Measurements from ENCODE around the gene MBNL2.
A peak's percentile ranks its signal among the peaks of the same experiment; 100 is the strongest.

MBNL2 gene

DNA sequence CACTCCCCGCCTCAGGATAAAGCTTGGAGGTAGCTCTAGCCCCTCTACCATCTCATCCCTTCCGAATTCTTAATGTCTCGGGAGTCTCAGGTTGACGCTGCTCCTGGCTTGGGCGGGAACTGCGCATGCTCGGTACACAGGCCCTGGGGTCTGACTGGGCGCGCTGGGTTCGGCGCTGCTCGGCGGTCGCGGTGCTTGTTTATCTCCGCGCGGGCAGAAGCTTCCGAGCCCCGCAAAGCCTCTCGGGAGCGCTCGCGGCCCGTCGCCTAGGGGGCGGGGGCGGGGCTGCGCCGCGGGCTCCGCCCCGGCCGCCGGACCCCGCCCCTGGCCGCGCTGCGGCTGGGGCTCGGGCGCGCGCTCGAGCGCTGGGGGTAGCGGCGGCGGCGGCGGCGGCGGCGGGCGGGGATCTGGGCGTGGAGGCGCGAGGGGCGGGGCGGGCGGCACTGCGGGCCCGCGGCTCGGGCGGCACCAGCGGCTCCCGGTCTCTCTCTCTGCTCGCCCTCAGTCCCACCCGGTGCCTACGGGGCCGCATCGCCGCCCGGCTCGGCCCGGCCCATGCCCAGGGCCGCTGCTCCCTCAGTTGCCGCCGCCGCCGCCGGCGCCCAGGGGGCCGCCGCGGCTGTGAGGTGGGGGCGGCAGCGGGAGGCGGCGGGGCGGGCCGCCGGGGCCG is 211.7 kb downstream of the MBNL2 start, which contains the start of gene RAP2A:
Gene RAP2A (plus strand): TSS at position 443 of the 670 bp plus-strand sequence. CDS start 302 bp downstream, outside the sequence.
- H3K4me3 ChIP-seq (ENCODE audit: low read length in 2 of 2) = peak within 1 kb of the TSS; percentile 90 to 91
- no peak within 1 kb of the TSS for H4K8ac ChIP-seq (ENCODE audit: low read depth, low read length)
- peak within 1 kb of the TSS; percentile 98 for H3K9ac ChIP-seq (ENCODE audit: low read depth, low read length, poor library complexity)
- no peak within 1 kb of the TSS for H3K4ac ChIP-seq (ENCODE audit: low read length)
- H3K79me1 ChIP-seq (ENCODE audit: low read depth, low read length) = peaks cover 6% of the 10 kb centered on the region
- DNase-seq (ENCODE audit: low spot score) = peak; percentile 92
- H3K14ac ChIP-seq (ENCODE audit: low read length) = peak within 1 kb of the TSS; percentile 63
- peaks cover 3 to 28% of the 10 kb centered on the region in 2 donors for H3K36me3 ChIP-seq (replicated peaks in 1 of 2; ENCODE audit: control insufficient read depth in 2 of 2, insufficient read depth in 2 of 2, low read length in 2 of 2)
- no peak within 1 kb of the TSS for H2BK120ac ChIP-seq (ENCODE audit: low read depth, low read length)
- H3K4me1 ChIP-seq (ENCODE audit: control insufficient read depth in 2 of 2, insufficient read depth in 1 of 2, low read depth in 1 of 2, low read length in 2 of 2) = peaks cover 5% of the 10 kb centered on the region in 2 donors
- H2AFZ ChIP-seq (ENCODE audit: low read length) = peak within 1 kb of the TSS; percentile 88
- H2BK12ac ChIP-seq (ENCODE audit: low read length) = peak within 1 kb of the TSS; percentile 86
- H2AK5ac ChIP-seq (ENCODE audit: low read depth, low read length) = peak within 1 kb of the TSS; percentile 47
- H3K27ac ChIP-seq (replicated peaks; ENCODE audit: low read length) = peak within 1 kb of the TSS; percentile 98
- peak within 1 kb of the TSS; percentile 31 for H2BK15ac ChIP-seq (ENCODE audit: low read length)
- H4K91ac ChIP-seq (ENCODE audit: low read depth, low read length, poor library complexity) = no peak within 1 kb of the TSS
- peak within 1 kb of the TSS; percentile 75 for H3K4me2 ChIP-seq (ENCODE audit: insufficient read depth, low read length, poor library complexity, severe bottlenecking)
- peak within 1 kb of the TSS; percentile 98 for H3K18ac ChIP-seq (ENCODE audit: low read length)
- H3K9me3 ChIP-seq (replicated peaks in 1 of 2; ENCODE audit: control insufficient read depth in 2 of 2, insufficient read depth in 1 of 2, low read depth in 1 of 2, low read length in 2 of 2) = no peaks in the 10 kb centered on the region
- H3K23ac ChIP-seq (ENCODE audit: low read depth, low read length, poor library complexity) = peak within 1 kb of the TSS; percentile 77
- no peaks in the 10 kb centered on the region for H3K27me3 ChIP-seq (ENCODE audit: control insufficient read depth in 3 of 3, insufficient read depth in 3 of 3, low read depth in 1 of 3, low read length in 3 of 3)
- peak within 1 kb of the TSS; percentile 99 for H2BK5ac ChIP-seq (ENCODE audit: low read length)
- WGBS, 2 donors (ENCODE audit: extremely low coverage in 2 of 2, insufficient read length in 2 of 2, insufficient replicate concordance in 1 of 2) = no CpG with 5 or more reads among the region's 94 CpGs

DNA sequence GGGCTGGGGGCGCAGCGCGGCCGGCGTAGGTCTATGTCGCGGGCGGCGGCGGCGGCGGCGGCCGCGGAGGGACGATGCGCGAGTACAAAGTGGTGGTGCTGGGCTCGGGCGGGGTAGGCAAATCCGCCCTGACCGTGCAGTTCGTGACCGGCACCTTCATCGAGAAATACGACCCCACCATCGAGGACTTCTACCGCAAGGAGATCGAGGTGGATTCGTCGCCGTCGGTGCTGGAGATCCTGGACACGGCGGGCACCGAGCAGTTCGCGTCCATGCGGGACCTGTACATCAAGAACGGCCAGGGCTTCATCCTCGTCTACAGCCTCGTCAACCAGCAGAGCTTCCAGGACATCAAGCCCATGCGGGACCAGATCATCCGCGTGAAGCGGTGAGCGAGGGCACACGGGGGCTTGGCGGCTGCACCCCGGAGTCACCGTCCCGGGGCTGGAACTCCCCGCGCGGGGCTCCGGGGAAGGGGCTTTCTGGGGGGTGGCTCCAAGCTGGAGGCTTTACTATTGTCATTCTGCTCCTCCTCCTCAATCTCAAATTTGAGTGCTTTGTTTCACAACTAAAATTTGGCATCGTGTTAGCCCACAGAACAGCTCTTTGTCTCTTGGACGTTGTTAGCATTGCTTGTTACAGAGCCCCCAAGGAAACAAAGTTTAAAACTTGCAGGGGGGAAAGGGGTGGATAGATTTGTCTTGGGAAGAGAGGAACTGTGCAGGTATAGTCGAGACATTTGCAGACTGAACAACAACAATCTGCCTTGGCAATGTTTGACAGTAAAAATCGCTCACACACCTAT is 212.5 kb downstream of the MBNL2 start:
- peak overlapping the region; percentile 90 to 91 for H3K4me3 ChIP-seq (ENCODE audit: low read length in 2 of 2)
- WGBS, 2 donors (ENCODE audit: extremely low coverage in 2 of 2, insufficient read length in 2 of 2, insufficient replicate concordance in 1 of 2) = no CpG with 5 or more reads among the region's 60 CpGs
- no peak overlapping the region for H4K8ac ChIP-seq (ENCODE audit: low read depth, low read length)
- H2BK120ac ChIP-seq (ENCODE audit: low read depth, low read length) = no peak overlapping the region
- peaks cover 6% of the 10 kb centered on the region for H3K79me1 ChIP-seq (ENCODE audit: low read depth, low read length)
- H3K36me3 ChIP-seq (replicated peaks in 1 of 2; ENCODE audit: control insufficient read depth in 2 of 2, insufficient read depth in 2 of 2, low read length in 2 of 2) = peaks cover 3 to 35% of the 10 kb centered on the region in 2 donors
- no peak overlapping the region for H2AK5ac ChIP-seq (ENCODE audit: low read depth, low read length)
- H2BK12ac ChIP-seq (ENCODE audit: low read length) = peak overlapping the region; percentile 86
- peak overlapping the region; percentile 98 for H3K9ac ChIP-seq (ENCODE audit: low read depth, low read length, poor library complexity)
- DNase-seq (ENCODE audit: low spot score) = peak; percentile 24
- H3K14ac ChIP-seq (ENCODE audit: low read length) = no peak overlapping the region
- H2AFZ ChIP-seq (ENCODE audit: low read length) = peak overlapping the region; percentile 88
- H2BK5ac ChIP-seq (ENCODE audit: low read length) = peak overlapping the region; percentile 89
- H3K4ac ChIP-seq (ENCODE audit: low read length) = no peak overlapping the region
- peak overlapping the region; percentile 89 for H3K27ac ChIP-seq (replicated peaks; ENCODE audit: low read length)
- no peaks in the 10 kb centered on the region for H3K27me3 ChIP-seq (ENCODE audit: control insufficient read depth in 3 of 3, insufficient read depth in 3 of 3, low read depth in 1 of 3, low read length in 3 of 3)
- H3K4me1 ChIP-seq (ENCODE audit: control insufficient read depth in 2 of 2, insufficient read depth in 1 of 2, low read depth in 1 of 2, low read length in 2 of 2) = peaks cover 4 to 5% of the 10 kb centered on the region in 2 donors
- H3K4me2 ChIP-seq (ENCODE audit: insufficient read depth, low read length, poor library complexity, severe bottlenecking) = peak overlapping the region; percentile 57
- peak overlapping the region; percentile 97 for H3K18ac ChIP-seq (ENCODE audit: low read length)
- H2BK15ac ChIP-seq (ENCODE audit: low read length) = no peak overlapping the region
- H3K9me3 ChIP-seq (replicated peaks in 1 of 2; ENCODE audit: control insufficient read depth in 2 of 2, insufficient read depth in 1 of 2, low read depth in 1 of 2, low read length in 2 of 2) = no peaks in the 10 kb centered on the region
- no peak overlapping the region for H4K91ac ChIP-seq (ENCODE audit: low read depth, low read length, poor library complexity)
- H3K23ac ChIP-seq (ENCODE audit: low read depth, low read length, poor library complexity) = peak overlapping the region; percentile 71

DNA sequence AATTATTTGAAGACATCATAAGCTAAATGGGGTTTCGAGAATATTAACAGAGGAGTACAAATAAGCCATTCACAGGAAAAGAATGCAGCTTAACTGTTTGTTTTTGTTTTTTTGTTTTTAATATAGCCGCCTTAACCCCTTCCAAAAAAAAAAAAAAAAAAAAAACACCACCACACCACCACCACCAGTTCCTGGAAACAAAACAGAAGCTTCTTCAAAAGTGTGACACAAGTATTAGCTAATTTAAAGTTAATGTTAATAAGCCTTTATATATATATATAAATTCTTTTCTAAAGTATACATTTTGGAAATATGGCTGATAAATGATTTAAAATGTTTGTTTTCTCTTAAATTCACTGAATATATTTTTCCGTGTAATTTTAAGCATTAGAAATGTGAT is 213.2 kb downstream of the MBNL2 start:
- H2AFZ ChIP-seq (ENCODE audit: low read length) = no peak overlapping the region
- DNase-seq (ENCODE audit: low spot score) = no peak
- no CpG with 5 or more reads among the region's 3 CpGs for WGBS, 2 donors (ENCODE audit: extremely low coverage in 2 of 2, insufficient read length in 2 of 2, insufficient replicate concordance in 1 of 2)
- H4K91ac ChIP-seq (ENCODE audit: low read depth, low read length, poor library complexity) = no peak overlapping the region
- no peak overlapping the region for H3K9ac ChIP-seq (ENCODE audit: low read depth, low read length, poor library complexity)
- H2BK15ac ChIP-seq (ENCODE audit: low read length) = no peak overlapping the region
- no peaks in the 10 kb centered on the region for H3K9me3 ChIP-seq (replicated peaks in 1 of 2; ENCODE audit: control insufficient read depth in 2 of 2, insufficient read depth in 1 of 2, low read depth in 1 of 2, low read length in 2 of 2)
- H3K4ac ChIP-seq (ENCODE audit: low read length) = no peak overlapping the region
- H3K27ac ChIP-seq (replicated peaks; ENCODE audit: low read length) = no peak overlapping the region
- H2BK120ac ChIP-seq (ENCODE audit: low read depth, low read length) = no peak overlapping the region
- no peak overlapping the region for H3K23ac ChIP-seq (ENCODE audit: low read depth, low read length, poor library complexity)
- no peak overlapping the region for H3K4me2 ChIP-seq (ENCODE audit: insufficient read depth, low read length, poor library complexity, severe bottlenecking)
- H3K36me3 ChIP-seq (replicated peaks in 1 of 2; ENCODE audit: control insufficient read depth in 2 of 2, insufficient read depth in 2 of 2, low read length in 2 of 2) = peaks cover 3 to 42% of the 10 kb centered on the region in 2 donors
- H2AK5ac ChIP-seq (ENCODE audit: low read depth, low read length) = no peak overlapping the region
- H3K79me1 ChIP-seq (ENCODE audit: low read depth, low read length) = peaks cover 6% of the 10 kb centered on the region
- H3K27me3 ChIP-seq (ENCODE audit: control insufficient read depth in 3 of 3, insufficient read depth in 3 of 3, low read depth in 1 of 3, low read length in 3 of 3) = no peaks in the 10 kb centered on the region
- no peak overlapping the region for H4K8ac ChIP-seq (ENCODE audit: low read depth, low read length)
- H2BK5ac ChIP-seq (ENCODE audit: low read length) = no peak overlapping the region
- H3K14ac ChIP-seq (ENCODE audit: low read length) = no peak overlapping the region
- no peak overlapping the region for H3K18ac ChIP-seq (ENCODE audit: low read length)
- peaks cover 1 to 5% of the 10 kb centered on the region in 2 donors for H3K4me1 ChIP-seq (ENCODE audit: control insufficient read depth in 2 of 2, insufficient read depth in 1 of 2, low read depth in 1 of 2, low read length in 2 of 2)
- no peak overlapping the region for H2BK12ac ChIP-seq (ENCODE audit: low read length)
- H3K4me3 ChIP-seq (ENCODE audit: low read length in 2 of 2) = peak overlapping the region in 1 of 2 donors; percentile 91

DNA sequence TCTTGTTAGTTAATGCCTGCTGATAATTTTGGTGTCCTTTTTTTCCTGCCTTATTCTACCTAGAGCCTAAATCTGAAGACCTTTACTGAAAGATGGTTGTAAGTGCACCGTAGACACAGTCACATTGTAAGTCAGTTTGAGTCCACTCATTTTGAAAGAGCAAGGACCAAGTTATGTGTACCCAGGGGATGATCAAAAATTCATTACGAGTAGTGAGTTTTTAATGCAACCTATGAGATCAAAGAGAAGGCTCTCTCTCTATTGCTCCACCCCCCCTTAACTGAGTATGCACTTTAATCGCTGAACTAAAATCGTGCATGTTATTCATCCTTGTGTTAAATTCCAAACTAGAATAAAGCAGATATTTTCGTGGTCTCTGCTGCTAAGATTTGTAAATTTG is 213.7 kb downstream of the MBNL2 start:
- Histone ChIP-seq H3K18ac (ENCODE audit: low read length) (no peak overlapping the region), H3K4me3 (ENCODE audit: low read length in 2 of 2) (peak overlapping the region; percentile 62 to 91), H2BK120ac (ENCODE audit: low read depth, low read length) (no peak overlapping the region), H2AK5ac (ENCODE audit: low read depth, low read length) (no peak overlapping the region), H4K91ac (ENCODE audit: low read depth, low read length, poor library complexity) (no peak overlapping the region), H3K23ac (ENCODE audit: low read depth, low read length, poor library complexity) (no peak overlapping the region), H3K4me1 (ENCODE audit: control insufficient read depth in 2 of 2, insufficient read depth in 1 of 2, low read depth in 1 of 2, low read length in 2 of 2) (peaks cover 1 to 5% of the 10 kb centered on the region in 2 donors), H3K4me2 (ENCODE audit: insufficient read depth, low read length, poor library complexity, severe bottlenecking) (peak overlapping the region; percentile 19), H3K27me3 (ENCODE audit: control insufficient read depth in 3 of 3, insufficient read depth in 3 of 3, low read depth in 1 of 3, low read length in 3 of 3) (no peaks in the 10 kb centered on the region), H3K27ac (replicated peaks; ENCODE audit: low read length) (no peak overlapping the region), H3K4ac (ENCODE audit: low read length) (no peak overlapping the region), H2BK5ac (ENCODE audit: low read length) (no peak overlapping the region), H3K79me1 (ENCODE audit: low read depth, low read length) (peaks cover 6% of the 10 kb centered on the region), H3K9ac (ENCODE audit: low read depth, low read length, poor library complexity) (no peak overlapping the region), H3K14ac (ENCODE audit: low read length) (no peak overlapping the region), H3K9me3 (replicated peaks in 1 of 2; ENCODE audit: control insufficient read depth in 2 of 2, insufficient read depth in 1 of 2, low read depth in 1 of 2, low read length in 2 of 2) (no peaks in the 10 kb centered on the region), H2BK12ac (ENCODE audit: low read length) (no peak overlapping the region), H3K36me3 (replicated peaks in 1 of 2; ENCODE audit: control insufficient read depth in 2 of 2, insufficient read depth in 2 of 2, low read length in 2 of 2) (peaks cover 3 to 46% of the 10 kb centered on the region in 2 donors), H2AFZ (ENCODE audit: low read length) (no peak overlapping the region), H4K8ac (ENCODE audit: low read depth, low read length) (no peak overlapping the region), H2BK15ac (ENCODE audit: low read length) (no peak overlapping the region)
- DNase-seq (ENCODE audit: low spot score) = no peak
- WGBS, 2 donors (ENCODE audit: extremely low coverage in 2 of 2, insufficient read length in 2 of 2, insufficient replicate concordance in 1 of 2) = no CpG with 5 or more reads among the region's 5 CpGs

Data from neuronal stem cell (in vitro differentiated cells).